GM19468 (cell line): Measurements from ENCODE around the gene CPT1C.

Experiments used
- ATAC-seq: cut with Tn5 transposase; IDR thresholded peaks from one replicate; pipeline ENCODE4 v1.9.1; 2021; ENCODE audit warnings: mild to moderate bottlenecking, moderate library complexity, moderate number of reproducible peaks; ENCODE audit not compliant: unreplicated experiment; ENCODE audit errors: extremely low read depth

Gene CPT1C

GRCh38 chr19:49679771-49680413 is 11.0 kb upstream of the CPT1C start:
- ATAC-seq, result no peak

- ATAC-seq, result no peak
Observed at GRCh38 chr19:49680421-49681351, 10.2 kb upstream of the CPT1C start.

DNA sequence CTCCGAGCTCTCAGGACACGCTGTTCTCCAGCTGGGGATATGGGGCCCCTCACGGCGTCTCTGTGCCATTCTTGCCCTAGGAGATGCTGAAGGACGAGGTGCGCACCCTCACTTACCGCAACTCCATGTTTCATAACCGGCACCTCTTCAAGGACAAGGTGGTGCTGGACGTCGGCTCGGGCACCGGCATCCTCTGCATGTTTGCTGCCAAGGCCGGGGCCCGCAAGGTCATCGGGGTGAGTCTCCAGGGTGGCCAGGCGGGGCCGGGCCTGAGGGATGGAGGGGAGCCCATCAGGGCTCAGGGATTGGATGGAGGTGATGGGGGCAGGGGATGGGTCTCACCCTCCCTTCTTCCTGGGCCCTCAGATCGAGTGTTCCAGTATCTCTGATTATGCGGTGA is 9.1 kb upstream of the CPT1C start:
- ATAC-seq, result no peak

GRCh38 chr19:49682274-49682673 is 8.6 kb upstream of the CPT1C start:
- no peak for ATAC-seq

DNA sequence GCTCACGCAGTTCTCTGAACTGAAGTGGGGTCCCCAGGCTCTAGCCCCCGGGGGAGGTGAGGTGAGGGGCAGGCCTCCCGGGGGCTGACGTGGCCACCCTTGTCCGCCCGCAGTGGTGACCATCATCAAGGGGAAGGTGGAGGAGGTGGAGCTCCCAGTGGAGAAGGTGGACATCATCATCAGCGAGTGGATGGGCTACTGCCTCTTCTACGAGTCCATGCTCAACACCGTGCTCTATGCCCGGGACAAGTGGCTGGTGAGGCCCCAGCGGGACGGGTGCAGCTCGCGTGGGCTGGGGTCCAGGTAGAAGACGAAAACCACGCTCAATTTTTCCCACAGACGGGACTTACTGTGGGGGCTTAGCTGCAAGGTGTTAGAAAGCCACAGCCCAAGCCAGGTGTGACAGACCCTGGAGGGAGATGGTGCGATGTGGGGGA is 7.1 kb upstream of the CPT1C start:
- no peak for ATAC-seq

DNA sequence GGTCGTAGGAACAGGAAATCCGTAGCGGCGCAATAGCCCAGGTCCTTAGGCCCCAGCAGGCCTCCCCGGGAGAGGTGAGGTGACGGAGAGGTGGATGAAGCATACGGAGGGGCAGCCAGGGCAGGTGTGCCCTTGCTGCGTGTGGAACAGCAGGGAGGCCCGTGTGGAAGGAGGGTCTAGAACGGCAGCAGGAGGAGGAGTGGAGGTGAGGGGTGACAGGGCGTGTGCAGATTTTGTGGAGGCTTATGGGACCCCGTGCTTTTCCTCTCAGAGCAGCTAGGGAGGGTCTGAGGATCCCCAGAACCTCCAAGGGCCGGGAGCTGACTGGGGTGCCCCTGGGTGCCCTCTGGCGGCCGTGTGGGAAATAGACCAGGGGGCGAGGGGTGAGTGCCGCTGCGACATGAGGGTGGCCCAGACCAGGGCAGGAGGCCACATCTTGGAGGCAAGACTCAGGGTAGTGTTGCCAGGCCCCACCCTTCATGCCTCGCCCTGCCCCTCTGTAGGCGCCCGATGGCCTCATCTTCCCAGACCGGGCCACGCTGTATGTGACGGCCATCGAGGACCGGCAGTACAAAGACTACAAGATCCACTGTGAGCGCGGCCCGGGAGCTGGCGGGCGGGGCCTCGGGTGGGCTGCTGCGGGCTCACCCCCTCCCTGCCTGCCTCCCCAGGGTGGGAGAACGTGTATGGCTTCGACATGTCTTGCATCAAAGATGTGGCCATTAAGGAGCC is 6.5 kb upstream of the CPT1C start:
- no peak for ATAC-seq

DNA sequence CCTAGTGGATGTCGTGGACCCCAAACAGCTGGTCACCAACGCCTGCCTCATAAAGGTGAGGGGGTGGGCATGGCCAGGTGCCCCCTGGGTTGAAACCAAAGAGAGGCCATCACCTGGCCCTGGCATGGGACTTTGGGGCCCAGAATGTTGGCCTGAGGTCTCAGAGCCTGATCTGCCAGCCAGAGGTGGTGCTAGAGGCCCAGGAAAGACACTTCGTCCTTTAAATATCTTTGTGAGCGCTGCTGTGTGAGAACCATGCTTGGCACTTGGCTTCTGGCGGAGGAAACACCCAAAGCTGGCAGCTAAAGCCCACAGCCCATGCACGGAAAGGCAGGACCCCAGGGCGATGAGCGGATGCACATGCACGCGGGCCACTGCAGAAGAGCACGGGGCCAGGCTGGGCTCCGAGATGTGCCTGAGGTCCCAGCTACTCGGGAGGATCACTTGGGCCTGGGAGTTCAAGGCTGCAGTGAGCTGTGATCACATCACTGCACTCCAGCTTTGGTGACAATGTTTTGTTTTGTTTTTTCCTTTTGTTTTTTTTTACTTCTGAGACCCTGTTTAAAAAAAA is 5.8 kb upstream of the CPT1C start:
- ATAC-seq, result no peak

- ATAC-seq, result no peak
Observed at GRCh38 chr19:49685845-49686332, 5.0 kb upstream of the CPT1C start.

- ATAC-seq, result no peak
Observed at GRCh38 chr19:49686503-49687088, 4.3 kb upstream of the CPT1C start.

GRCh38 chr19:49687150-49687549 is 3.8 kb upstream of the CPT1C start:
- no peak for ATAC-seq

DNA sequence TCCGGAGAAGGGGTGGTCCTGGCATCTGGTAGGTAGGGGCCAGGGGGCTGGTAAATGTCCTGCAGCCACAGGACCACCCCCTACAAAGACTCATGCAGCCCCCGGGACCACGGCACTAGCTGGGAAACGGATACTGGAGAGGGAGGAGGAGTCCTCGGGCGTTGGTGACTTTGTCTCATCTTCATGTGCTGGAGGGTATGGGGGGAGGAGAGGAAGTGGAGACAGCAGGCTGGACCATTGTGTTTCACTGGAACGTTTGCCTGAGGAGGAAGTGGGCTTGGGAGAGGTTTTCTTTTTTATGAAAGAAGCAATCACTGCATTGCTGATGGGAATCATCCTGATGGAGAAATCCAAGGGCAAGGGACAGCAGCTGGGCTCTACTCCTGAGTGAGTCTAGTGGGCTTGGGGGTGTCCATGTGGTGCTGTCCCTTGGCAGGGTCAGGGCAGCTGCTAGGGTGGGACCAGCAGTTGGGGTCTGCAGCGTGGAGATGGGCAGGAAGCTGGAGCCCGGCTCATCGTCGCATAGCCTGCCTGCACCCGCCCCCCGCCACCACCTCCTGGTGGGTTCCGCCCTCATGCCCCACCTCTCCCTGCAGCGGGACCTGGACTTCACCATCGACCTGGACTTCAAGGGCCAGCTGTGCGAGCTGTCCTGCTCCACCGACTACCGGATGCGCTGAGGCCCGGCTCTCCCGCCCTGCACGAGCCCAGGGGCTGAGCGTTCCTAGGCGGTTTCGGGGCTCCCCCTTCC is 3.2 kb upstream of the CPT1C start:
- no peak for ATAC-seq

GRCh38 chr19:49688531-49689132 is 2.3 kb upstream of the CPT1C start:
- ATAC-seq, result no peak

GRCh38 chr19:49689133-49690078 is 1.5 kb upstream of the CPT1C start, which contains the start of gene ADM5:
ADM5 (plus strand) TSS chr19:49689594; CDS start chr19:49689838, 244 bp downstream.
- ATAC-seq, result no peak

- ATAC-seq, result no peak
Observed at GRCh38 chr19:49690079-49690655, 749 bp upstream of the CPT1C start.

DNA sequence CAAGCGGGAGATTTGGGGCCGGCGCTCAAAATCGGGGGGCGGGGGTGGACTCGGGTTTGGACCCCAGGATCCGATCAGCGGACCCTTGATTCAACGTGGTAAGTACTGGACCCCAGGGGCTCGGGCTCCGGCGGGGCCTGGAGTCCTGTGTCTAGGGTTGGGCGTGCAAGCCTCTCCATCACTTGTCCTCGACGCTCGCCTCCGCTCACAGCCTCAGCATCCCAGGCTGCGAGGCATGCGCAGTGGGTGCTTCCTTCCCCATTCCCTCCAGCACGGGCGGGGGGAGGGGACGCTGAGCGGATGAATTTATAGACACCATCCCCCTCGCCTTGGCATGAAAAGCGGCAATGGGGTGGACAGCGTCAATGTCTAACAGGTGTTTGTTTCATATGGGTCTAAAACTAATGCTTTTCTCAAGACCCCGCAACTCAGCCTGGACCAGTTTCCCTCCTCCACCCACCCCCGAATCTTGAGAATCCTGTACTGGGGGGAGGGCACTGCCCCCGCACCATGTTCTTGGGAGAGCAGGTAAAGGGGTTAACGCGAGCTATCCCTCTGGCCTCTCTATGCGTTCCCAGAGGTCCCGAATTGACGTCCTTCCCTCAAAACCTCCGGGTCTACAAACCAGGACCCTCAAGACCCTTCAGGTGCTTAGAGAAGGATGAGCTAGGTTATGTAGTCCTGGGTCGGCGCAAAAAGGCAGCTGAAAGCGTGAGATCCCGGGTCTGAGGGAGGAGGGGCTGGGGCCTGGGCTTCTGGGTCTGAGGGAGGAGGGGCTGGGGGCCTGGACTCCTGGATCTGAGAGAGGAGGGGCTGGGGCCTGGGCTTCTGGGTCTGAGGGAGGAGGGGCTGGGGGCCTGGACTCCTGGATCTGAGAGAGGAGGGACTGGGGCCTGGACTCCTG is 579 bp downstream of the CPT1C start:
- ATAC-seq, result no peak

DNA sequence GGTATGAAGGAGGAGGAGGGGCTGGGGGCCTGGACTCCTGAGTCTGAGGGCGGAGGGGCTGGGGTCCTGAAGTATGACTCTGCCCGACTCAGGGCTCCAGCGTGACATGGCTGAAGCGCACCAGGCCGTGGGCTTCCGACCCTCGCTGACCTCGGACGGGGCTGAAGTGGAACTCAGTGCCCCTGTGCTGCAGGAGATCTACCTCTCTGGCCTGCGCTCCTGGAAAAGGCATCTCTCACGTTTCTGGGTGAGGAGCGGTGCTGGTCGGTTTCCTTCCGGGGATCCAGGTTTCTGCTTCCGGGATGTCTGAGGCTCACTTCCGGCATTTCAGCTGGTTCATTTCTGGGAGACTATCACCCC is 1.2 kb downstream of the CPT1C start:
- ATAC-seq, result no peak
